ENCODE data around the gene EPM2AIP1.
"Not testable (repeated sequence)": the region's sequence is repeated elsewhere in the genome, so short reads cannot be mapped to it uniquely, and the experiment has no call there.

The EPM2AIP1 gene

DNA sequence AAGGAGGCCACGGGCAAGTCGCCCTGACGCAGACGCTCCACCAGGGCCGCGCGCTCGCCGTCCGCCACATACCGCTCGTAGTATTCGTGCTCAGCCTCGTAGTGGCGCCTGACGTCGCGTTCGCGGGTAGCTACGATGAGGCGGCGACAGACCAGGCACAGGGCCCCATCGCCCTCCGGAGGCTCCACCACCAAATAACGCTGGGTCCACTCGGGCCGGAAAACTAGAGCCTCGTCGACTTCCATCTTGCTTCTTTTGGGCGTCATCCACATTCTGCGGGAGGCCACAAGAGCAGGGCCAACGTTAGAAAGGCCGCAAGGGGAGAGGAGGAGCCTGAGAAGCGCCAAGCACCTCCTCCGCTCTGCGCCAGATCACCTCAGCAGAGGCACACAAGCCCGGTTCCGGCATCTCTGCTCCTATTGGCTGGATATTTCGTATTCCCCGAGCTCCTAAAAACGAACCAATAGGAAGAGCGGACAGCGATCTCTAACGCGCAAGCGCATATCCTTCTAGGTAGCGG, at the start of gene EPM2AIP1:
EPM2AIP1 (minus strand) TSS at position 326 of the 520 bp plus-strand sequence; CDS start at position 272, 54 bp downstream.
- no peak for DNase-seq

DNA sequence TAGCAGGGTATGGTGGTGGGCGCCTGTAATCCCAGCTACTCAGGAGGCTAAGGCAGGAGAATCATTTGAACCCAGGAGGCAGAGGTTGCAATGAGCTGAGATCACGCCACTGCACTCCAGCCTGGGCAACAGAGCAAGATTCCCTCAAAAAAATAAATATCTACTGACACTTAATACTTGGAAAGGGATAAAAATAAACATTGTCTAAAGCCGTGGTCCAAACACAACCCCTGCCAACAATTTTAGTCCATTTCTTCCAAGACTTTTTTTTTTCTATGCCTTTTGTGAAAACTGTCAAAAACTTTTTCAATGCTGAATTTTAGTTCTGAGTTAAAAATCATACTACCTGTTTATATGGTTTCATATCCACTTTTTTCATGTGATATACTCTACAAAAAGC, 49.8 kb upstream of the EPM2AIP1 start:
- DNase-seq, result not testable (repeated sequence)

DNA sequence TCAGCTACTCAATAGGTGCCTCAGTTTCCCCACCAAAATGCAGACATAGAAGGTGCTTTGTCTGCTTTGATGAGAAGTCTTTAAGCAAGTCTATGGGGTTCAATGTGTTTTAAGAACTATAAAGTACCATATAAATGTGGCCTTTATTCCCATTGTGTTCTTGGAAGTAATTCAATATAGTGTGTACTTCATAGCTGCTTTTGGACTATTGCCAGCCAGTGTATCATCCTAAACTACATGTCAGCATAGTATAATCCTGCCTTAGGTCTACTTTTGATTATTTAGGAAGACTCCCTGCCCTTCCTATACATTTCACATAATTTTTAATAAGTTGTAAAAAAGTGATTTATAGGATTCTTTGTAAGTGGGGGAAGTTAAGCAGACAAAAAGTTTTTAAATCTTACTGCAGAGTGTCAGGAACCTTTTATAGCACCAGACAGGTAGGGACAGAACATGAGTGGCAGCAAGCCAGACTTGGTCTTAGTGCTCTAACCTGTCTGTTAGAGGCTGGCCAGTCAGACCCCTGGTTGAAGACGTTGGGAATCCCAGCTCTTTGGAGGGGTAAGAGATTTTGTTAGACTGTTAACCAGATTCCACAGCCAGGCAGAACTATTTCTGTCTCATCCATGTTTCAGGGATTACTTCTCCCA, 48.7 kb upstream of the EPM2AIP1 start:
- DNase-seq, result no peak

DNA sequence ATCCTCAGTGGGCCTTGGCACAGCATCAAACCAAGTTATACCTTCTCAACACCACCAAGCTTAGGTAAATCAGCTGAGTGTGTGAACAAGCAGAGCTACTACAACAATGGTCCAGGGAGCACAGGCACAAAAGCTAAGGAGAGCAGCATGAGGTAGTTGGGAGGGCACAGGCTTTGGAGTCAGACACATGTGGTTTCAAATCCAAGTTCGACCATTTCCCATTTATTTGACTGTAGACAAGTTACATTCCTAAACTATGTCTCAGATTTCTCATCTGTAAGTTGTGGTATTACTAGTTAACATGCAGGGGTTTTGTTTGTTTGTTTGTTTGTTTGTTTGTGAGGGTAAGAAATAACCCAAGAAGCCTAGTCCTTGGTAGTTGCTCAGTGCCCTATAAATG, 47.3 kb upstream of the EPM2AIP1 start:
- no peak for DNase-seq

DNA sequence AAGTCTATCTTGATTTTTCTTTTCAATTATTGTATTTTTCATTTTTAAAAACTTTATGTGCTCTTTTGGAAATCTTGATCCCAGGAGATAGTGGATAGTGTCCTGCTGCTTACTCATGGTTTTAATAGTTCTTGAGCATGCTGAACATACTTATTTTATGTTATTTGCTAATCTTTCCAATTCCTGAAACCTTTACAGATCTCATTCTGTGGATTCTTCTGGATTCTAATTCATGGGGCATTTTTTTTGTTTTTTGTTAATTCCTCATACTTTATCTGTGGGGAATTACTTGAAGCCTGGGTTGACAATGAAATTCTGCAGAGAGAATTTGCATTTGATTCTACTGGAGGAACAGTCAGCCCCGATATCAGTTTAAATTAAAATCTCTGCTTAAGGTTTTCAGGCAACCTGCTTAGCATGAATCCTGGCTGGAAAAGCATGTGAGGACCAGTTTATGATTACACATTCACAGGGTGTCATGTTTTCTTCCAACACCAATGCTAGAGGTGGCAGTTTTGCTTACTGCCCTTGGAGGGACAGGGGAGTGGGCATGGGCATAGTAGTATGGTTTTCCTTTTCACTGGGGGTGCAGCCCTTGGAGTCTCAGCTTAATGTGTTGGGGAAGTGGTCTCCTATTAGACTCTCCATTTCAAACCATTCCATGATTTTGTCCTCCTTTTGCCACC, 46.4 kb upstream of the EPM2AIP1 start:
- DNase-seq, result no peak

DNA sequence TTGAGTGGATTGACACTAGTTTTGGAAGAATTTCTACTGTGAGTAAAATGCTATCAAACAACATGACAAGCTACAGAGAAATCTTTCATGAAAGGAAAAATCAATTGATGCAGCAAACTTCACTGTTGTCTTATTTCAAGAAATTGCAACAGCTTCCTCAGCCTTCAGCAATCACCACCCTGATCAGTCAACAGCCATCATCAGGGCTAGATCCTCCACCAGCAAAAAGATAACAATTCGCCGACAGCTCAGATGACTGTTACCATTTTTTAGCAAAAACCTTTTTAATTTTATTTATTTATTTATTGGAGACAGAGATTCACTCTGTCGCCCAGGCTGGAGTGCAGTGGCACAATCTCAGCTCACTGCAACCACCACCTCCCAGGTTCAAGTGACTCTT, 44.4 kb upstream of the EPM2AIP1 start:
- DNase-seq, result no peak

DNA sequence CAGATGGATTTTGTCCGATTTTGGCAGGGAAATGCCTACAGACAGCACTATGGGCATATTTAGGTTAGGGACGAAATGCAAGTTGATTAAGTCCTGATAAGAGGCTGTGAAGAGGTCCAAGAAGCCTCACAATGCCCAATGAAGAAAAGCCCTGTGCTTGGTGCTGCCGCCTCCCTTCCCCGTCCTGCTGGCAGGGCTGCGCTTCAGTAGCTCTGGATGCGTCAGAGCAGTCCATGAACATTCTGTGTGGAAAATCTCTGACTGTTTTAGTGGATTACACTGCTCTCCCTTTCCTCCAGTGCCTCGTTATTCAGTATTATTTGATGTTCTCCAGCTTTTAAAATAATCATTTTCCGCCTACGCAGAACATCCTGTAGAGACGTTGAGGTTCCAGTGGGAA, 40.0 kb upstream of the EPM2AIP1 start:
- no peak for DNase-seq

DNA sequence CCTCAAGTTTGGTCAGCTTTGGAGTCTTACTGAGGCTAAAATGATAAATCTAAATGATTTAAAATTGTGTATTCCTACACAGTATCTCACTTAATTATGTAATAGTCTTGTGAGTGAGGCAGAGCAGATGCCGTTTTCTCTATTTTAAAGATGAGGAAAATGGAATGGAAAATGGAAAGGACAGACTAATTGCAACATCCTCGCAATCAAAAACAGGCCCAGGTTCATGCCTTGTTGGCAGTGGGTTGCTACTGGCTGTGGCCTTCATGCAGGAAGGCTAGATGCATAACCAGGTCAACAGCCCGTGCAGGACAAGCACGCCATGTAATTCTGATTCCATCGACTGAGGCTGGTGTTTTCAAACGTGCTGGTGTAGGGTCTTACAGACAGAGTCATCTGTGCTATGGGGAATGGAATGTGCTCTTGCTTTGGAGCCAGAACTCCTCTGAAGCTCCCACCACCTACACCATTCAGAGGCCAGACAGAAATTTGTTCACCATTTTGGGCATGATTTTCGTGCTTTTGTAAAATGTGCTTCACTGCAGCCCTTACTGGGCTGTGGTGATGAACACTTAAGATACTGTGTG, 38.3 kb upstream of the EPM2AIP1 start:
- DNase-seq, result no peak

DNA sequence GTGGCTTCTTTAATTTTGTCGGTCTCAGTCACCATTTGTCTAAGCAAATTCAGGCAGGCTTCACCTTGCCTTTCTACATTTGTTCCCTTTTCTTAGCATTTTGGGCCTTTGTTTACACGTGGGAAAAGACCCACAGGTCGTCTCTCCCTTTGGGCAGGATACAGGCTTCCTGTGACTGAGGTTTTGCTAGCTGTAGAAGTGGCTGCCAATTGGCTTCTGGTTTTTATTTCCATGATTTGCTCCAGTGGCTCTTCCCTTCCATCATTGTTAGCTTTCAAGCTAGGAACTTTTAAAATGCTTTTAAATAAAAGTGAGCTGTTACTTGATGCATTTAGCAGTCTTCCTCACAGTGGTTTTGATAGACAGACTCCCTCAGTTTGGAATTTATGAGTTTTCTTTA, 37.7 kb upstream of the EPM2AIP1 start:
- DNase-seq, result no peak

DNA sequence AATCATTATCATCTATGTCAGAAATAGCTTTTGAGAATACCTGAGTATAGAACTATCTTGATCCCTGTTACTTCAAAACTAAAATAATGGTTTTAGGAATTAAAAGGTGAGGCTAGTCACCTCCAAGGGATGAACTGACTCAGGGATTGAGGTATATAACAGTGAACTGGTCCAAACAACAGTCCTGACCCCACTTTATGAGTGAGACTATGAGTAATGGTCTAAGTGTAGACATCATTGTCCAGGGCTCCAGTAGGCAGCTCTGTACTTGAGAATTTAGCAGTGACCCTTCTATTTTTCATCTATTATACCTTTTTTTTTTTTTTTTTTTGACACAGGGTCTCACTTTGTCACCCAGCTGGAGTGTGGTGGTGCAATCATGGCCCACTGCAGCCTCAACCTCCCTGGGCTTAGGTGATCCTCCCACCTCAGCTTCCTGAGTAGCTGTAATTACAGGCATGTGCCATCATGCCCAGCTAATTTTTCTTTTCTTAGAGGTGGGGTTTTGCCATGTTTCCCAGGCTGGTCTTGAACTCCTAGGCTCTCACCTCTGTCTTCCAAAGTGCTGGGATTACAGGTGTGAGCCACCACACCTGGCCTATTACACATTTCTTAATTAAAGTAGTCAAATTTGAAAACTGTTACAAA, 36.7 kb upstream of the EPM2AIP1 start:
- DNase-seq, result no peak

DNA sequence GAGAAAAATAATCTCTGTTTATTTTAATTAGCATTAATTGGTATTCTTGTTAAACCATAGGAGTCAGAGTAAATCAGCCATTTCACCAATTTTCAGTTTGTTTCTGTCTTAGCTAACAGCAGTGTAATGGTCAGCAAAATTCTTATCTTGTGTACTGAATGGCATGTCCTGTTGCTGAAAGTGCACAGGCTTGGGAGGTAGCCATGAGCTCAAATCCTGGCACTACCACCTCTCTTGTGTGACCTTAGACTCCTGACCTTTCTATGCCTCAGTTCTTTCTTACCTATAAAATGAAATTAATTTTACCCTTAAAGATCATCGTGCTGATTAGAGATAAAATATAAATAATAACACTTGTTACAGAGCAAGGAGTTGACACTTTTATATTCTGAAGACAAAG, 36.2 kb upstream of the EPM2AIP1 start:
- DNase-seq, result no peak

DNA sequence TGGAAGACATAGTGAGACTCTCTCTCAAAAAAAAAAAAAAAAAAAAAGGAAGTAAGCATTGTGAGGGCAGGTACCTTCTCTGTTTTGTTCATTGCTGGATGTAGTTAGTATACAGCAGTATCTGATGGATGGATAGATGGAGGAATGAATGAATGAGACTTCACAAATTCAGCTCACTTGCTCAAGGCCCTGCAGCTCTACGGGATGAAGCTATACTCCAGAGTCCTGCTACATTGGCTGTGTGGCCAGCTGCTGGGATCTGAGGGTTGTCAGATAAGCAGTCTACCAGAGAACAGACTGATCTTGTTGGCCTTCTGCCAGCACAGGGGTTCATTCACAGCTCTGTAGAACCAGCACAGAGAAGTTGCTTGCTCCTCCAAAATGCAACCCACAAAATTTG, 35.4 kb upstream of the EPM2AIP1 start:
- no peak for DNase-seq

DNA sequence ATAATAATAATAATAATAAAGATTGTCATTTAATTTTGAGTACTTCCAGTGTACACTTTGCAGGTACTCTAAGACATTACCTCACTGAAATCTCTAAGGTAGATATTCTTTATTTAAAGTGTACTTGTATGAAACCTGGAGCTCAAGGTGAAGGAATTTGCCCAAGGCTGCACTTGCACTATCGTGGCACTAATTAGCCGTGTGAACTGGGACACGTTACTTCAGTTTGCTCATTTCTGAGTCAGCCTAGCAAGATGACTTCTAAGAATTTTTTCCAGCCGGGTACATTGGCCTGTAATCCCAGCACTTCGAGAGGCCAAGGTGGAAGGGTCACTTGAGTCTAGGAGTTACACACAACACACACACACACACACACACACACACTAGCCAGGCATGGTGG, 33.9 kb upstream of the EPM2AIP1 start:
- DNase-seq, result no peak

DNA sequence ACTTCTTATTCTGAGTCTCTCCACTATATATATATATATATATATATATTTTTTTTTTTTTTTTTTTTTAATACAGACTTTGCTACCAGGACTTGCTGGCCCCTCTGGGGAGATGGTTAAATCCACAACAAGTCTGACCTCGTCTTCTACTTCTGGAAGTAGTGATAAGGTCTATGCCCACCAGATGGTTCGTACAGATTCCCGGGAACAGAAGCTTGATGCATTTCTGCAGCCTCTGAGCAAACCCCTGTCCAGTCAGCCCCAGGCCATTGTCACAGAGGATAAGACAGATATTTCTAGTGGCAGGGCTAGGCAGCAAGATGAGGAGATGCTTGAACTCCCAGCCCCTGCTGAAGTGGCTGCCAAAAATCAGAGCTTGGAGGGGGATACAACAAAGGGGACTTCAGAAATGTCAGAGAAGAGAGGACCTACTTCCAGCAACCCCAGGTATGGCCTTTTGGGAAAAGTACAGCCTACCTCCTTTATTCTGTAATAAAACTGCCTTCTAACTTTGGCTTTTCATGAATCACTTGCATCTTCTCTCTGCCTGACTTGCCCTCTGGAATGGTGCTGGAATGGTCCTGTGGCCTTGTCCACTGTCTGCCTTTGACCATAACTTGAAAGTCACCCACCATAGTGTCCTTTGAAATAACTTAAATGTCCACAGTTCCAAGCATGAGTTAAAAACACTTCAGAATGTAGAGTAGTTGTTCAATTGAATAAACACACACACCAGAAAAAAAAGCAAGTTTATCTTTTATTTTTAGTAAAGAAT, 32.8 kb upstream of the EPM2AIP1 start:
- no peak for DNase-seq

DNA sequence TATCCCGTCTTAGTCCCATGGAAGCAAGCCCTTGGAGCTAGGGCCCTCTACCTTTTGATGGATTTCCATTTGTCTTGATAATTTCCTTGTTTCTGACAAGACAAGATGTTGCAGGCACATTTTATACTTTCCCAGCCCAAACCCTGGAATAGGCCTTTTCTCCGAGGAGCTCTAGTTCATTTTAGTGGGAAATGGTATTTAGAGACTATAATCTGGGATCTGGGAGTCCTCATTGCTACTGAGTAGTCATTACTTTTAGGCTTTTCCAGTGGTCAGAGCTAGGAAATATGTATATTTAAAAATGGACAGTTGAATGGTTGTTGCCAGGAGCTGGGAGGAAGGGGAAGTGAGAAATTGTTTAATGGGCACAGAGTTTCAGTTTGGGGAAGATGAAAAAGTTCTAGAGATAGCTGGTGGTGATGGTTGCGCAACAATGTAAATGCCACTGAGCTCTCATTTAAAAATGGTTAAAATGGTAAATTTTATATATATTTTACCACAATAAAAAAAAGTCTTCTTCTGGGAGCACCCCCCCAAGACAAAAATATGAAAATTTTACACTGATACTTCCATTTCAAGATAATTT, 32.0 kb upstream of the EPM2AIP1 start:
- no peak for DNase-seq

DNA sequence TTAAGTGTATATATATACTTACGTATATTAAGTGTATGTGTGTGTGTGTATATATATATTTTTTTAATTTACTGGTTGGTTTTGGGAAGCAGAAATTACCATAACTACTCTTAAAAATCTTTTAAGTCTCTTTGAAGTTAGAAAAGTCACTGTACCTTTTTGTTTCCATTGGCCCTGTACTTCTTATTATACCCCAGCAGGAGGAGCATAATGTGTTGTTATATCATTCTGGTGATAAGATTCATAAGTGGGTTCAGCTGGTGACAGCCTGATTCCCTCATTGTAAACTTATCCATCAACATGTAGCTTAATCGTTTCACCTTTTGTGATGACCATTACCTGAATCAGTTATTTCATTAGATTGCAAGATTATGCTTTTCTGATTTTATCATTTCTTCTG, 31.2 kb upstream of the EPM2AIP1 start:
- no peak for DNase-seq

DNA sequence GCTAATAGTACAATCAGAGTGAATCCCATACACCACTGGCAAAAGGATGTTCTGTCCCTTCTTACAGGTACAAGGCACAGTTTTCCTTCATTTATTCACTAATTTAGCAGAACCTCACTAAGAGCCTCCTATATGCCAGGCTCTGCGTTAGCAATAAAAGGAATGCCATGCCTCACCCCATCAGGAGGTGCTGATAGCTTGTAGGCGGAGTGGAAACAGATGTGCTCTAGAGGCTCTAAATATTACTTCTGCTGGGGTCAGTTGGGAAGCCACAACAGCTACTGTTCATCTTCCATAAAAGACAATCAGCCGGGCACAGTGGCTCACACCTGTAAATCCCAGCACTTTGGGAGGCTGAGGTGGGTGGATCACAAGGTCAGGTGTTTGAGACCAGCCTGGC, 24.8 kb upstream of the EPM2AIP1 start:
- no peak for DNase-seq

DNA sequence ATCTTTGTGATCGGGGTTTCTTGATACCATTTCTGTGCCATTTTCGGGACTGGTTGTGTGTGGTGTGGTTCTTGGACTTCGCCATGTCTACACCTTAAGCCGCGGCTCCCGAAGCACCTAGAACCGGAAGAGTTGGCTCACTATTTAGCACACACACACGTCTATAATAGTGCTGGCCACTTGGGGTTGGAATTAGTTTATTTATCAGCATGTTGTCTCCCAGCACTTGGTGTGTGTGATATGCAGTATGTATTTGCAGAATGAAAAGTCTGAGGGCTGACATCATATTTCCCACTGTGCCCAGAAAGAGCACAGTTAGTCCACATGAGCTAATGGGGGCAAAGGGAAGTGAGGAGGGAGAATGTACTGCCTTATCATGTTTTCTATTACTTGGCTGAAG, 24.0 kb upstream of the EPM2AIP1 start:
- DNase-seq, result no peak

DNA sequence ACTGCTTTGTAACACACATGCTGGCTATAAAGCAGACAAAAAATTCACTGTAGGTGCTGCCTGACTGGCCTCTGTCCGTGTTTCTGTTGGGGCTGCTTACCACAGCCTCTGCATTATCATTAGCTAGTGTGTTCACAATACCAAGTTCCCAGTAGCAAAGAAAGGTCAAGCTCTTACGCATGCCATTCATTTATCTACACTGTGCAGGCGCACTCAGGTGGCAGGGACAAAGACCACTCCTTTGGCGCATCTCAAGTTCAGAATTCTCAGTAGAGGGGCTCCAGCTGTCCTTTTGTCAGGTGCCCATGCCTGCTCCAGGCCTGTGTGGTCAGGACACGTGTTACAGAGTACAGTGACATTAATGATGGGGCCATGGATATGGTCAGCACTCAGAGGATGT, 22.7 kb upstream of the EPM2AIP1 start:
- DNase-seq, result no peak

DNA sequence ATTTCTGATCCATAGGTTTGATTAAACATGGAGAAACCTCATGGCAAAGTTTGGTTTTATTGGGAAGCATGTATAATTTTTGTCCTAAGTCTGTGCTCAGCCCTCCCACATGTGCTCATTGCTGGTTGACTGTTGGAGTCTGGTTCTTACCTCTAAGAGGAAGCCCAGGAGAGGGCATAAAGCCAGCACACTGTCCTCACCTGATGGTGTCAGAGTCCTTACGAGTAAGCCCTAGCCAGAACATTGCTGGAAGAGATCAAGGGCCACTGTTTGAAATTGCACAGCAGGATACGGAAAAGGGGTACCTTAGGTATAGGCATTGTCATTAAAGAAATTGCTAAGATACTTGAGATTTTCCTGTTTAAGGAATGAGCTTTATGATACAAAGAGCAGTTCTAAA, 21.7 kb upstream of the EPM2AIP1 start:
- DNase-seq, result no peak

DNA sequence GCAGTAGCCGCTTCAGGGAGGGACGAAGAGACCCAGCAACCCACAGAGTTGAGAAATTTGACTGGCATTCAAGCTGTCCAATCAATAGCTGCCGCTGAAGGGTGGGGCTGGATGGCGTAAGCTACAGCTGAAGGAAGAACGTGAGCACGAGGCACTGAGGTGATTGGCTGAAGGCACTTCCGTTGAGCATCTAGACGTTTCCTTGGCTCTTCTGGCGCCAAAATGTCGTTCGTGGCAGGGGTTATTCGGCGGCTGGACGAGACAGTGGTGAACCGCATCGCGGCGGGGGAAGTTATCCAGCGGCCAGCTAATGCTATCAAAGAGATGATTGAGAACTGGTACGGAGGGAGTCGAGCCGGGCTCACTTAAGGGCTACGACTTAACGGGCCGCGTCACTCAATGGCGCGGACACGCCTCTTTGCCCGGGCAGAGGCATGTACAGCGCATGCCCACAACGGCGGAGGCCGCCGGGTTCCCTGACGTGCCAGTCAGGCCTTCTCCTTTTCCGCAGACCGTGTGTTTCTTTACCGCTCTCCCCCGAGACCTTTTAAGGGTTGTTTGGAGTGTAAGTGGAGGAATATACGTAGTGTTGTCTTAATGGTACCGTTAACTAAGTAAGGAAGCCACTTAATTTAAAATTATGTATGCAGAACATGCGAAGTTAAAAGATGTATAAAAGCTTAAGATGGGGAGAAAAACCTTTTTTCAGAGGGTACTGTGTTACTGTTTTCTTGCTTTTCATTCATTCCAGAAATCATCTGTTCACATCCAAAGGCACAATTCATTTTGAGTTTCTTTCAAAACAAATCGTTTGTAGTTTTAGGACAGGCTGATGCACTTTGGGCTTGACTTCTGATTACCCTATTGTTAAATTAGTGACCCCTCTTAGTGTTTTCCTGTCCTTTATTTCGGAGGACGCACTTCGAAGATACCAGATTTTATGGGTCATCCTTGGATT, 674 bp upstream of the EPM2AIP1 start, which contains the start of gene MLH1:
MLH1 (plus strand) TSS at position 193 of the 958 bp plus-strand sequence; CDS start at position 223, 30 bp downstream.
- no peak for DNase-seq
